ENCODE data around the gene POC5. TPM values are rescaled to one million over a fixed set of nuclear protein-coding genes. Genes with fewer than 3 reads are reported as not detected.
A peak's percentile ranks its signal among the peaks of the same experiment; 100 is the strongest.
"Not testable (repeated sequence)": the region's sequence is repeated elsewhere in the genome, so short reads cannot be mapped to it uniquely, and the experiment has no call there.

POC5 gene
- 10 to 100 TPM in 1 of 2 donors, 1 to 10 TPM in 1; 9.9 to 11.1 TPM for total RNA-seq
- 19.8 to 24.5 reads per million in 2 donors for total RNA-seq

DNA sequence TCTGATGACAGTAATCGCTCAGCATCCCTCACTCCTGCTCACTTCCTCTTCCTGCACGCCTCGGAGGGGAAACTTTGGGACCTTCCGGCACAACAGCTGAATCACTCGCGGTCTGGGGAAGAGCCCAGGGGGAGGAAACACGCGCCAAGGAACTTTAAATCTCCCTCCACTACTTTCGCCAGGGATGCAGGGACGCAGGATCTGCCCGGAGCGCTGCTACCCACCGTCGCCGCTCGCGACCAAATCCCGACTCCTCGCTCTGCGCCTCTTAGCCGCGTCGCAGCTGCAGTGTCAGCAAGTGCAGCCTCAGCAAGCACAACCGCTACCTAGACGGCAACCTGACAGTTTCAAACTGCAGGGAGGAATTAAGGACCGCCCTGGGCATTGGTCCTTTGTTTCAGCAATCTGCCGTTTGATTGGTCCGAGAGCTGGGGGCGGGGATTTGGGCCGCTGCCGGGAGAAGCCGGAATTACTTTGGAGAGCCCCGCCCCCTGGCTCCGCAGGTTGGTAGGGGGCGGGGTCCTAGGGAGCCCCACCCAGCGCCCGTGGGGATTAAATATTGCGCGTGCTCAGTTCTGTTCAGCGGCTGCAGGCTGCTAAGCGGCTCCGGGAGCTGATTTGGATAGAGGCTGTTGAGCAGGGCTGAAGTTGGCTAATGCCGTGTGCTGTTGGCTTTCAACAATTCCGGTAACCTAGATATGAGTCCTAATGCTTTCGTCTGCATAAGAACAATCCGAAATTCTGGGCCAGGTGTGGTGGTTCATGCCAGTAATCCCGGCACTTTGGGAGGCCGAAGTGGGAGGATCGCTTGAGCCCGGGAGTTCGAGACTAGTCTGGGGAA is at the start of gene POC5:
TSS of gene POC5 (minus strand) at position 356 of the 841 bp plus-strand sequence. CDS start 4,500 bp downstream, outside the sequence.
- Mint-ChIP-seq H3K4me1 (peaks cover 35% of the 10 kb centered on the region), H3K27ac (peak within 1 kb of the TSS; percentile 97), H3K27me3 (peaks cover 7% of the 10 kb centered on the region), H3K4me3 (peak within 1 kb of the TSS; percentile 99), H3K36me3 (ENCODE audit: low read depth) (peaks cover 12% of the 10 kb centered on the region)
- H3K9me3 ChIP-seq (ENCODE audit: control insufficient read depth, low read length, poor library complexity, severe bottlenecking): no peaks in the 10 kb centered on the region
- DNase-seq (peak; percentile 97 to 98 (median 97)), ATAC-seq (peak; percentile 94)

- no peak for ATAC-seq
- Mint-ChIP-seq H3K4me1 (no peaks in the 10 kb centered on the region), H3K36me3 (ENCODE audit: low read depth) (peaks cover 2% of the 10 kb centered on the region), H3K4me3 (no peak overlapping the region), H3K27ac (no peak overlapping the region), H3K27me3 (peaks cover 29% of the 10 kb centered on the region)
- DNase-seq: no peak
- H3K9me3 ChIP-seq (ENCODE audit: control insufficient read depth, low read length, poor library complexity, severe bottlenecking): no peaks in the 10 kb centered on the region
Measured at GRCh38 chr5:75758116-75758515, 40.9 kb upstream of the POC5 start.

- DNase-seq (no peak), ATAC-seq (no peak)
- H3K27me3 Mint-ChIP-seq: peaks cover 29% of the 10 kb centered on the region
- no peaks in the 10 kb centered on the region for H3K9me3 ChIP-seq (ENCODE audit: control insufficient read depth, low read length, poor library complexity, severe bottlenecking)
- H3K27ac Mint-ChIP-seq: no peak overlapping the region
- peaks cover 2% of the 10 kb centered on the region for H3K36me3 Mint-ChIP-seq (ENCODE audit: low read depth)
- H3K4me3 Mint-ChIP-seq: no peak overlapping the region
- no peaks in the 10 kb centered on the region for H3K4me1 Mint-ChIP-seq
Measured at GRCh38 chr5:75756981-75757380, 39.7 kb upstream of the POC5 start.

DNA sequence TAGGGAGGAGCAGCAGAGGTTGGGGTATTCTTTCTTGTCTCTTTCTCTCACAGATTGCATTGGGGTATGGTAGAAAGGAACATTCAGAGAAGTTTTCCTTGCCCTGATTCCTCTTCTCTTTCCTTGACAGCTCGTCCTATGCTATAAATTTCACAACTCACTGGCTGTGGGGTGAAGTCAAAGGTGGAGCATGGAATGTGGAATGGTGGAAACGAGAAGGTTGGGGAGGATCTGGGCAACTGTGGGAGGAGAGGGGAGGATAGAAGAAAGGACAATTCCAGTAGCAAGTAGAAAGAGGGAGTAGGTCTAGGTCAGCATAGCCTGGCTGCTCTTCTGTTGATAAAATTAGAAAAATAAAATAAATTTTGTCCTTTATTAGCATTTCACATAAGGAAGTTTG is 39.0 kb upstream of the POC5 start:
- Mint-ChIP-seq H3K36me3 (ENCODE audit: low read depth) (peaks cover 2% of the 10 kb centered on the region), H3K4me3 (no peak overlapping the region), H3K27ac (no peak overlapping the region), H3K27me3 (peaks cover 37% of the 10 kb centered on the region), H3K4me1 (no peaks in the 10 kb centered on the region)
- no peaks in the 10 kb centered on the region for H3K9me3 ChIP-seq (ENCODE audit: control insufficient read depth, low read length, poor library complexity, severe bottlenecking)
- no peak for ATAC-seq
- DNase-seq: no peak

GRCh38 chr5:75753182-75753581 is 35.9 kb upstream of the POC5 start:
- no peaks in the 10 kb centered on the region for H3K9me3 ChIP-seq (ENCODE audit: control insufficient read depth, low read length, poor library complexity, severe bottlenecking)
- peaks cover 46% of the 10 kb centered on the region for H3K27me3 Mint-ChIP-seq
- H3K4me1 Mint-ChIP-seq: no peaks in the 10 kb centered on the region
- no peak for DNase-seq
- no peak for ATAC-seq
- no peak overlapping the region for H3K27ac Mint-ChIP-seq
- no peak overlapping the region for H3K4me3 Mint-ChIP-seq
- peaks cover 2% of the 10 kb centered on the region for H3K36me3 Mint-ChIP-seq (ENCODE audit: low read depth)

DNA sequence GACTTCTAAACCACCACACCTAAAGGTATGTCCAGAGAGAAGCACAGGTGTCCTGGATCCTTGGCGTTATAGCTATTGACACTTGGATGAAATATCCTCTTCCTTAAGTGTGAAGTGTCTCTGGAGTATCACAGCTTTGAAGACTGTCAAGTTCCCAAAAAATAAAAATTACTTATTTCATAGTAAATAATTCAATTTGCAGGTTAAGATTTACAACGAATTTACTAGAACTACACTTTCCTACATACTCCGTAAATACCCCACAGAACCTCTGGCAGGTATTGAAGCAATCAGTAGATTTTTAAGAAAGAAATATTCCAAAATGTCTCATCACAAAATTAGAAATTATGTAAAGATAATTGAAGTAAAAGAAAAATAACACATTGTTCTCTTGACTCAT is 27.1 kb upstream of the POC5 start:
- peaks cover 4% of the 10 kb centered on the region for H3K36me3 Mint-ChIP-seq (ENCODE audit: low read depth)
- DNase-seq (no peak), ATAC-seq (no peak)
- H3K4me3 Mint-ChIP-seq: no peak overlapping the region
- peaks cover 22% of the 10 kb centered on the region for H3K27me3 Mint-ChIP-seq
- no peak overlapping the region for H3K27ac Mint-ChIP-seq
- no peaks in the 10 kb centered on the region for H3K9me3 ChIP-seq (ENCODE audit: control insufficient read depth, low read length, poor library complexity, severe bottlenecking)
- no peaks in the 10 kb centered on the region for H3K4me1 Mint-ChIP-seq

DNA sequence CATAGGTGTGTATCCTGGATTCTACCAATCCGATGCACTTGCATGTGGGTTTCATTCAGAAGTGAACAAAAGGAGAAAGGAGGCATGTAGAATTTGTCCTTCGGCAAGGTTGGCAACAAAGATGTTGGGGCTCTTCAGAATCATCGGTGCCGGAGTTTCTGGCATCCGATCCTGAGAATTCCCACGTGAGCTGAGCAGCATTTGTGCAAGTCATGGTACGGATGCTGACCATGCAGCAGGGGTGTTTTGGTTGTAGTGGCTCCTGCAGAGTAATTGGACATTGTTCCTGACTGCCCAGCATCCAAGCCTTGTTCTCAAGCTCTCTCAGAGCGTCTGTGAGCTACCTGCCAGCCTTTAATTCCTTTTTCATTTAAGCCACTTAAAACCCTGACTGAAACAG is 19.0 kb upstream of the POC5 start:
- Mint-ChIP-seq H3K4me1 (no peaks in the 10 kb centered on the region), H3K4me3 (no peak overlapping the region), H3K36me3 (ENCODE audit: low read depth) (peaks cover 2% of the 10 kb centered on the region), H3K27me3 (peaks cover 20% of the 10 kb centered on the region), H3K27ac (no peak overlapping the region)
- ATAC-seq: no peak
- DNase-seq: no peak
- H3K9me3 ChIP-seq (ENCODE audit: control insufficient read depth, low read length, poor library complexity, severe bottlenecking): no peaks in the 10 kb centered on the region

DNA sequence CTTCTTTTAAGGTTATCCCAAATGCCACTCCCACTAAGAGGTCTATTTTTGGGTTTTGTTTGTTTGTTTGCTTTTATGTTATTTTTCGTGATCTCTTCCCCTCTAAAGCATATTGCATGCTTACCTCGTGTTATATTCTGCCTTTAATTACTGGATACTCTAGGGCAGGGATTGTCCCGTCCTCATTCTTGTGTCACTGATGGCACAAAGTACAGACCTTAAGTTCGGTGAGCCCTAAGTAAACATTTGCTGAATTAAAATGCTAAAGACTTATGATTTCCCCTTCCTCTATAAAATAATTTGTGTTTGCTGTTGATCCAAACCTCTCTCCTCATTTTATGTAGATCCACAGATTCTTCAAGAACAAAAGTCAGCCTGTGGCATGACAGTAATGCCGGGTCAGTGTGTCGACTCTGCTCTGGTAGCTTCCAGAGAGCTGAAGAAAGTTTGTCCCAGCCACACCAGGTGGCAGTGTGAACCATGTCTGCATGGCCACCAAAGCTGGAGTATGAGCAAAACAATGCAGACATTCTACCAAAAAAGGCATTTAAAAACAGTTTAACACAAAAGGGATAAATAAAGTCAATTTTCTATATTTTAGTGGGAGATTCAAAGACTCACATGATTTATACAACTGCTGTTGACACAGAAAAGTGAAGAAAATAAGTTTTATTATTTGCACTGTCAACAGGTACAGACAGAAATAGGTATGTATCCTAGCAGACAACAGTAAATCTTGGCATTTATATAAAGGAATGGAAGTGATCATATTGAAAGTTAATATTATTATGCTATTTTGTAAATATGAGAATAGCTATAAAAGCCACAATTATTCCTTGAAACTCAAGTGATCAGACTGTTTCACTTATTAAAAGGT is 17.9 kb upstream of the POC5 start:
- DNase-seq (peak in 1 of 3 donors; percentile 4), ATAC-seq (peak; percentile 37)
- no peaks in the 10 kb centered on the region for H3K9me3 ChIP-seq (ENCODE audit: control insufficient read depth, low read length, poor library complexity, severe bottlenecking)
- H3K4me1 Mint-ChIP-seq: no peaks in the 10 kb centered on the region
- no peaks in the 10 kb centered on the region for H3K36me3 Mint-ChIP-seq (ENCODE audit: low read depth)
- H3K4me3 Mint-ChIP-seq: no peak overlapping the region
- no peak overlapping the region for H3K27ac Mint-ChIP-seq
- peaks cover 24% of the 10 kb centered on the region for H3K27me3 Mint-ChIP-seq

GRCh38 chr5:75733767-75734166 is 16.5 kb upstream of the POC5 start:
- no peak for DNase-seq
- H3K4me1 Mint-ChIP-seq: no peaks in the 10 kb centered on the region
- no peak for ATAC-seq
- H3K9me3 ChIP-seq (ENCODE audit: control insufficient read depth, low read length, poor library complexity, severe bottlenecking): no peaks in the 10 kb centered on the region
- H3K27ac Mint-ChIP-seq: no peak overlapping the region
- peaks cover 28% of the 10 kb centered on the region for H3K27me3 Mint-ChIP-seq
- no peak overlapping the region for H3K4me3 Mint-ChIP-seq
- peaks cover 2% of the 10 kb centered on the region for H3K36me3 Mint-ChIP-seq (ENCODE audit: low read depth)

GRCh38 chr5:75731515-75731914 is 14.3 kb upstream of the POC5 start:
- not testable (repeated sequence) for DNase-seq; ATAC-seq; H3K4me3 Mint-ChIP-seq; H3K4me1 Mint-ChIP-seq; H3K27ac Mint-ChIP-seq; H3K9me3 ChIP-seq (ENCODE audit: control insufficient read depth, low read length, poor library complexity, severe bottlenecking); H3K36me3 Mint-ChIP-seq (ENCODE audit: low read depth)
- peaks cover 28% of the 10 kb centered on the region for H3K27me3 Mint-ChIP-seq

DNA sequence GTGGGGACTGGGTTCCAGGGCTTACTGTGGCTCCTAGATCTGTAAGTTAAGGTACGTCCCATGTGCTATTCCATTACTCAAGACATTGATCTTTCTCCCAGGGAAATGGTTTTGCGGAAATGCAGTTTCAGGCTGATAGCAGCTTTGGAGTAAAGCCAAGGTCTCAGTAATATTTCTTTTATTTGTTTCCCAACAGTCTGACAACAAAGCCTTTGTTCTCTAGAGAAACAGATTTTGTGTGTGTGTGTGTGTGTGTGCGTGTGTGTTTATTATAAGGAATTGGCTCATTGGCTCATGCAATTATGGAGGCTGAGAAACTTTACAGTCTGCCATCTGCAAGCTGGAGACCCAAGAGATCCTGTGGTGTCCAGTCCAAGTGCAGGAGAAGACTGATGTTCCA is 12.1 kb upstream of the POC5 start:
- Mint-ChIP-seq H3K4me3 (no peak overlapping the region), H3K27me3 (peaks cover 14% of the 10 kb centered on the region), H3K27ac (no peak overlapping the region), H3K4me1 (no peaks in the 10 kb centered on the region), H3K36me3 (ENCODE audit: low read depth) (peaks cover 2% of the 10 kb centered on the region)
- DNase-seq: no peak
- ATAC-seq: no peak
- H3K9me3 ChIP-seq (ENCODE audit: control insufficient read depth, low read length, poor library complexity, severe bottlenecking): no peaks in the 10 kb centered on the region

GRCh38 chr5:75727931-75728330 is 10.7 kb upstream of the POC5 start:
- Mint-ChIP-seq H3K27ac (no peak overlapping the region), H3K4me3 (no peak overlapping the region), H3K4me1 (no peaks in the 10 kb centered on the region), H3K36me3 (ENCODE audit: low read depth) (peaks cover 2% of the 10 kb centered on the region), H3K27me3 (peaks cover 14% of the 10 kb centered on the region)
- no peak for ATAC-seq
- no peaks in the 10 kb centered on the region for H3K9me3 ChIP-seq (ENCODE audit: control insufficient read depth, low read length, poor library complexity, severe bottlenecking)
- DNase-seq: no peak

- not testable (repeated sequence) for H3K4me3 Mint-ChIP-seq; DNase-seq; H3K36me3 Mint-ChIP-seq (ENCODE audit: low read depth); ATAC-seq; H3K27ac Mint-ChIP-seq; H3K4me1 Mint-ChIP-seq; H3K9me3 ChIP-seq (ENCODE audit: control insufficient read depth, low read length, poor library complexity, severe bottlenecking)
- peaks cover 14% of the 10 kb centered on the region for H3K27me3 Mint-ChIP-seq
Measured at GRCh38 chr5:75726224-75726623, 9.0 kb upstream of the POC5 start.
